Hepatocyte (in vitro differentiated cells): ENCODE measurements around the gene CLIC3.

Experiments
- CTCF ChIP-seq: fragments of 200-600 bp; sonication (generic); IDR thresholded peaks from 2 replicates; pipeline ENCODE4 v1.5.1; 2016; ENCODE audit warnings: antibody characterized with exemption, mild to moderate bottlenecking; ENCODE audit not compliant: poor library complexity
- EZH2 ChIP-seq: fragments of 200-600 bp; sonication (generic); IDR thresholded peaks from 2 replicates; pipeline ENCODE4 v1.6.1; 2016; ENCODE audit warnings: antibody characterized with exemption, mild to moderate bottlenecking, borderline replicate concordance
- EZH2phosphoT487 ChIP-seq: fragments of 200-600 bp; sonication (generic); IDR thresholded peaks from one replicate; pipeline ENCODE4 v1.6.1; 2018; ENCODE audit warnings: antibody characterized with exemption, mild to moderate bottlenecking, low read depth, moderate library complexity; ENCODE audit not compliant: unreplicated experiment, severe bottlenecking

GRCh38 chr9:136978865-136979544, 17.4 kb downstream of the CLIC3 start:
- TF ChIP-seq CTCF (no peak), EZH2 (no peak), EZH2phosphoT487 (no peak)
